Measurements from ENCODE around the gene ZFHX3. TPM values are rescaled to one million over a fixed set of nuclear protein-coding genes. Genes with fewer than 3 reads are reported as not detected.
A peak's percentile ranks its signal among the peaks of the same experiment; 100 is the strongest.

Gene ZFHX3
- total and polyA plus RNA-seq, 3 donors from 2014 or later, result 3.3 to 19.9 (median 15.7) TPM

DNA sequence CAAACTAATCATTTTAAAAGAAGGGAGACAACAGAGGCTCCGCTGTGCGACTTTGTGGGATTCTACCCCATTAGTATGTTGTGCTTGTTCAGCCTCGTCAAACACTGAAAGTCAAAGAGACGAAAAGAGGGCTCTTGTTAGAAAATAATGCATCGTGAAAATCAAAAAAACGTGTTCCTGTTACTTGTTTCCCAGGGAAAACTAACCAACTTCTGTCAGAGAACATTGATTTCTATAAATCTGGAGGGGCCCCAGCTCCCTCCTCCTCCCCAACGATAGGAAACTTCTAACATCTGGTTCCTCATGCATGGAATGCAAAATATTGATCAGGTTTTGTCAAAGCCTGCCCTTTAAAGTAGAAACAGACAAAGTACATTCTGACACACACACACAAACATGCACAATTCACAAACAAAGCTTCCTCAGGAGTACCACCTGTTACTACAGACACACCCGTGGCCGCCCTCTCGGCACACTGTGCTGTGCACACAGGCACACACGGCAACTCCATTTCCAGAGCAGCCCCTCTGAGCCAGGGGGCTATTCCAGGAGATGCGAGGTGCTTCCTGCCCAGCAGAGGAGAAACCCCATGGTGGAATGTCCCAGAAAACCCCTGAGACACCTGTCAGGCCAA lies 151.3 kb downstream of the ZFHX3 start:
- TF ChIP-seq POLR2A (IDR thresholded peaks at IDR 0.05), result no peak
- TF ChIP-seq, protein P1, sequence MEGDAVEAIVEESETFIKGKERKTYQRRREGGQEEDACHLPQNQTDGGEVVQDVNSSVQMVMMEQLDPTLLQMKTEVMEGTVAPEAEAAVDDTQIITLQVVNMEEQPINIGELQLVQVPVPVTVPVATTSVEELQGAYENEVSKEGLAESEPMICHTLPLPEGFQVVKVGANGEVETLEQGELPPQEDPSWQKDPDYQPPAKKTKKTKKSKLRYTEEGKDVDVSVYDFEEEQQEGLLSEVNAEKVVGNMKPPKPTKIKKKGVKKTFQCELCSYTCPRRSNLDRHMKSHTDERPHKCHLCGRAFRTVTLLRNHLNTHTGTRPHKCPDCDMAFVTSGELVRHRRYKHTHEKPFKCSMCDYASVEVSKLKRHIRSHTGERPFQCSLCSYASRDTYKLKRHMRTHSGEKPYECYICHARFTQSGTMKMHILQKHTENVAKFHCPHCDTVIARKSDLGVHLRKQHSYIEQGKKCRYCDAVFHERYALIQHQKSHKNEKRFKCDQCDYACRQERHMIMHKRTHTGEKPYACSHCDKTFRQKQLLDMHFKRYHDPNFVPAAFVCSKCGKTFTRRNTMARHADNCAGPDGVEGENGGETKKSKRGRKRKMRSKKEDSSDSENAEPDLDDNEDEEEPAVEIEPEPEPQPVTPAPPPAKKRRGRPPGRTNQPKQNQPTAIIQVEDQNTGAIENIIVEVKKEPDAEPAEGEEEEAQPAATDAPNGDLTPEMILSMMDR (IDR thresholded peaks at IDR 0.05), result no peak

DNA sequence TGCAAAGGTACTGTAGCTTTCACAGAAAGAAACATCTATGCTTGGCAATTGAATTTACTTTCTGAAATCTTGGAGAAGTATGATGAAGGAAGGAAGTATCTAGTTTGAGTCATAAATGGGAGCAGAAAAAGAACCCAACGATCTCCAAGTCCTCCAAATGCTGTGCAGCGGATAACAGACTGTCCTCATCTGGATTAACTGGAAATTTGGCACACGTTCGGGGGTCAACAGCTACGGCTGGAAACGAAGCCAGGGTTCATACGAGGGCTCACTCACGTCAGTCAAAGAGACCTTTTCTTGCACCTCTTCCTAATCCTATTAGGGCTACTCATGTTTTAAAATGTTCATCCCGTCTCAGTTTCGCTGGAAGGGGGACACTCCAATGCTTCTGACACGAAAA lies 152.0 kb downstream of the ZFHX3 start:
- H3K27ac ChIP-seq, result no peak overlapping the region

More for the DNA sequence above, 151.3 kb downstream of the ZFHX3 start:
- no peak for DNase-seq
- Histone ChIP-seq H3K27me3 (no peaks in the 10 kb centered on the region), H3K27ac (no peak overlapping the region), H3K9me3 (no peaks in the 10 kb centered on the region), H3K4me1 (peaks cover 8% of the 10 kb centered on the region), H3K4me3 (no peak overlapping the region), H3K36me3 (ENCODE audit: low read depth, missing control alignments) (no peaks in the 10 kb centered on the region)
- WGBS, 2 donors, result 89 to 93% methylated on average over 11 to 12 of the region's 12 CpGs
- intact Hi-C loops (cut with DNase I; ENCODE audit: low total_unique reads), result no loop called here

DNA sequence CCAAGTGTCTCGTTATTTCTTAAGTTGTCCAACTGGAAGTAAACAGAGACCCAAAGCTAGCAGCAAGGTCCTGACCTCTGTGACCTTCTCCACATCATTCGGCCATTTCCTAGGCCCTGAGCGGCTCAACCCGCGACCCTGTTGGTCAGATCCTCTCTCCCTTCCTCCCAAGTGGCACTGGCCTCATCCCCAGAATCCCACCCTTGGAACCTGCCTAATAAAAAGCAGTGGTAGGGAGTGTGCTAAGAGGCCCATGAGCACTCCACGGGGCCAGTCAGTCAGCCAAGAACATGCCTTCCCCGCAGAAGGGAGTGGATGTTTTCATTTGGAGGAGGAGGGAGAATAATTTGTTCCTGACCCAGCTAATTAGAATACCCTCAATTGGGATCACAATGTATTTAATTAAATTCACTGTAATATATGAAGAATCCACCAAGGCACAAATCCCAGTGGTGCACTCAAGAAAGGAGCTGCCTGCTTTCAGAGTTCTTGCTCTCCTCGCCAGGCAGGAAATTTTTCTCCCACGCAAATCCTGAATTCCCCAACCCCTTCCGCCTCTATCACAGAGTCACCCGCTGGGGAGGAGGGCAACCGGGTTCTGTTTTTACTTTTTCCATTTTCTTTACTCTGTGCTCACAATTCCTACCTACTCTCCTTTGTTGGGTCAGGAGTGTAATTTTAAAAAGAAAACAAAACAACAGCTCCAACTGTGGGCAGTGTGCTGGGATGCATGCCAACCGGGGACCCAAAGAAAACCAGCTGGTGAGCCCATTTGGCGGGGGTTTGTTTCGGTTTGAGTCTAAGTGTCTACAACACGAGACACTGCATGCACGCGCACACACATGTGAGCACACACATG lies 153.4 kb downstream of the ZFHX3 start:
- Histone ChIP-seq H3K36me3 (ENCODE audit: low read depth, missing control alignments) (no peaks in the 10 kb centered on the region), H3K27ac (peak overlapping the region in 1 of 2 donors; percentile 61), H3K27me3 (no peaks in the 10 kb centered on the region), H3K4me1 (peaks cover 8% of the 10 kb centered on the region), H3K4me3 (no peak overlapping the region), H3K9me3 (no peaks in the 10 kb centered on the region)
- intact Hi-C loops (cut with DNase I; ENCODE audit: low total_unique reads), result no loop called here
- peak; percentile 34 for DNase-seq
- WGBS, 2 donors, result 52 to 58% methylated on average over 18 of the region's 18 CpGs
- no peak for TF ChIP-seq POLR2A (IDR thresholded peaks at IDR 0.05)
- TF ChIP-seq, protein P1 (IDR thresholded peaks at IDR 0.05), result no peak

More for the DNA sequence above, 152.0 kb downstream of the ZFHX3 start:
- Histone ChIP-seq H3K36me3 (ENCODE audit: low read depth, missing control alignments) (no peaks in the 10 kb centered on the region), H3K4me3 (no peak overlapping the region), H3K4me1 (peaks cover 8% of the 10 kb centered on the region), H3K27me3 (no peaks in the 10 kb centered on the region), H3K9me3 (no peaks in the 10 kb centered on the region)
- DNase-seq, result no peak
- intact Hi-C loops (cut with DNase I; ENCODE audit: low total_unique reads), result no loop called here
- WGBS, 2 donors, result 64 to 67% methylated on average over 11 of the region's 11 CpGs
- no peak for TF ChIP-seq POLR2A (IDR thresholded peaks at IDR 0.05)
- TF ChIP-seq, protein P1 (IDR thresholded peaks at IDR 0.05), result no peak

DNA sequence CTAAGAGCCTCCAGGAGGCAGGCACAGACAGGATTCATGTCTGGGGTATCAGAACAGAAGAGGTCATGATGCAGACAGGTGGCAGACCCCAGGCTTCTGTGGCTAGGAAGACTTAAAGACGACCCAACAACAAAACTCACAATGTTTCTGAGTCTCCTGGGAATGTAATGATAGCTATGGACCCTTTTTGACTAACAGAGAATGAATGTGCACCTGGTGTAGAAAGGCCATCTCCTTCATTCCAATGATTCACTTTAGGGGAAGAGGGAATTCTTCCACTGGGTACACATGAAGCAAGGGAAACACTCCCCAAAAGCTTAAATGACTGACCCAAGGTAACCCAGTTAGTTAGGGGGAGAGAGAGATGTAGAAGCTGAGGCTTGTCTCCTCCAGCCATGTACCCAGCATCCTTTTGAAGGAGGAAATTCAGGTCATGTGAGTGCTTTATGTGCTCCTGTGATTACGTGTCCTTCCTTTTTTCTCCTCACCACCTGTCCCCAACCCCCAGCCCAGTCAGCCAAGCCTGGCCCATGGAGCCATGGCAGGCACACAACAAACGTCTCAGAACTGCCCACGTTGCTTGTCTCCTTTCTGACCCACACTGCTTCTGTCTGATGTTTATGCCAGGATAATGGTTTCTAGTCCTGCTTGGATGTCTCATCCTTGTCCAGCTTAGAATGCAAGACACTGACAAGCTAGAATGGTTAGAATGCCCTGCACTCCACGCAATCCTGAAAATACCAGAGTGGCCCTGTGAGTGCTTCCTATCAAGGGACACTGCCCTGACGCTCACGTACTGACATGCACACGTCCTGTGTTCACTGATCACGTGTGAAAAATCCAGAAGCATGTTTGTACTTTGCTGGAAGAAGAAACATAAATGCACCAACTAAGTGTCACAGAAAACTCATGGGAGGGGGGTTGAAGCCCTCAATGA lies 156.4 kb downstream of the ZFHX3 start:
- Histone ChIP-seq H3K36me3 (ENCODE audit: low read depth, missing control alignments) (no peaks in the 10 kb centered on the region), H3K27me3 (no peaks in the 10 kb centered on the region), H3K4me3 (no peak overlapping the region), H3K9me3 (no peaks in the 10 kb centered on the region), H3K4me1 (peaks cover 6% of the 10 kb centered on the region), H3K27ac (no peak overlapping the region)
- intact Hi-C loops (cut with DNase I; ENCODE audit: low total_unique reads), result no loop called here
- no peak for DNase-seq
- 77 to 81% methylated on average over 9 of the region's 9 CpGs for WGBS, 2 donors
- TF ChIP-seq POLR2A (IDR thresholded peaks at IDR 0.05), result no peak
- TF ChIP-seq, protein P1 (IDR thresholded peaks at IDR 0.05), result no peak

All from testis (tissue), 3 donors.